H1 (cell line): Measurements from ENCODE around the gene NTRK2. TPM values are rescaled to one million over a fixed set of nuclear protein-coding genes. Genes with fewer than 3 reads are reported as not detected.

Source experiments
- CTCF ChIA-PET: fragments of 300-600 bp; sonication (Branson Sonifier 250); formaldehyde crosslinking; loops from one replicate; lab custom pipeline; 2021; ENCODE audit not compliant: partially characterized antibody; lab: Charles Lee
- POLR2A ChIA-PET: fragments of 300-600 bp; sonication (Branson Sonifier 250); formaldehyde crosslinking; loops from one replicate; lab custom pipeline; 2021; ENCODE audit warnings: inconsistent platforms; ENCODE audit not compliant: partially characterized antibody; lab: Charles Lee
- DNase-seq, 2 experiments: peaks; one replicate each; pipeline versions ENCODE4 v3.0.0 to v3.0.0-alpha.2; 2010 to 2022; ENCODE audit warnings: low spot score in 2 of 2, low read depth in 1 of 2, mixed read lengths in 1 of 2
- FAIRE-seq: peaks from 2 replicates; lab custom pipeline; 2011; peaks lifted over from hg19 to GRCh38; lab: Jason Lieb, UNC
- H2AFZ ChIP-seq: 2 replicates; pipeline ENCODE4 v1.8.1; 2012; ENCODE audit warnings: low read length, inconsistent platforms
- H2AK5ac ChIP-seq: 2 replicates; pipeline ENCODE4 v1.6.1; 2013; ENCODE audit warnings: low read depth, low read length
- H2BK120ac ChIP-seq: replicated peaks from 2 replicates; pipeline ENCODE3; 2013; ENCODE audit warnings: low read depth, low read length, inconsistent platforms
- H2BK12ac ChIP-seq: 2 replicates; pipeline ENCODE4 v1.6.1; 2013; ENCODE audit warnings: low read depth, low read length
- H2BK15ac ChIP-seq: 2 replicates; pipeline ENCODE4 v1.6.1; 2013; ENCODE audit warnings: low read length
- H2BK20ac ChIP-seq: 2 replicates; pipeline ENCODE4 v1.6.1; 2013; ENCODE audit warnings: low read length
- H2BK5ac ChIP-seq: 2 replicates; pipeline ENCODE4 v1.6.1; 2013; ENCODE audit warnings: low read depth, low read length
- H3K14ac ChIP-seq: 2 replicates; pipeline ENCODE4 v1.6.1; 2013; ENCODE audit warnings: inconsistent platforms; ENCODE audit not compliant: insufficient read length
- H3K18ac ChIP-seq: 2 replicates; pipeline ENCODE4 v1.6.1; 2013; ENCODE audit warnings: low read length; ENCODE audit errors: extremely low read depth
- H3K23ac ChIP-seq: 2 replicates; pipeline ENCODE4 v1.6.1; 2013; ENCODE audit warnings: inconsistent platforms; ENCODE audit not compliant: insufficient read length
- H3K23me2 ChIP-seq: 2 replicates; pipeline ENCODE4 v1.6.1; 2013; ENCODE audit warnings: low read depth, low read length
- H3K27ac ChIP-seq: 2 replicates; pipeline ENCODE4 v1.6.1; 2011; ENCODE audit warnings: low read depth, low read length, inconsistent platforms
- H3K27me3 ChIP-seq, 4 experiments: replicated peaks in 1 of 4; 1 replicate in 1 of 4; 2 replicates in 3 of 4; pipeline versions ENCODE4 v1.6.1 to v1.8.1; 2011 to 2013; ENCODE audit warnings: low read length in 3 of 4, mild to moderate bottlenecking in 3 of 4, inconsistent platforms in 2 of 4, mixed read lengths in 2 of 4, moderate library complexity in 1 of 4; ENCODE audit not compliant: control insufficient read depth in 3 of 4, insufficient read depth in 3 of 4; ENCODE audit errors: extremely low read depth in 1 of 4
- H3K36me3 ChIP-seq, 4 experiments: 2 replicates each; pipeline versions ENCODE4 v1.6.1 to v1.8.1; 2011 to 2013; ENCODE audit warnings: mild to moderate bottlenecking in 4 of 4, low read length in 3 of 4, moderate library complexity in 2 of 4, control low read depth in 1 of 4, inconsistent platforms in 1 of 4; ENCODE audit not compliant: insufficient read depth in 4 of 4, control insufficient read depth in 2 of 4
- H3K4ac ChIP-seq: replicated peaks from 2 replicates; pipeline ENCODE3; 2013; ENCODE audit warnings: low read length, low read depth, mixed read lengths, inconsistent platforms; ENCODE audit not compliant: insufficient read length
- H3K4me1 ChIP-seq, 4 experiments: replicated peaks in 1 of 4; 1 replicate in 1 of 4; 2 replicates in 3 of 4; pipeline versions ENCODE4 v1.6.1 to v1.8.1; 2011 to 2013; ENCODE audit warnings: low read length in 3 of 4, inconsistent platforms in 2 of 4, mixed read lengths in 1 of 4; ENCODE audit not compliant: insufficient read depth in 4 of 4, control insufficient read depth in 3 of 4
- H3K4me2 ChIP-seq, 2 experiments: 2 replicates each; pipeline versions ENCODE4 v1.6.1 to v1.8.1; 2011 to 2013; ENCODE audit warnings: low read depth in 2 of 2, low read length in 2 of 2, control low read depth in 1 of 2, inconsistent platforms in 1 of 2, mild to moderate bottlenecking in 1 of 2; ENCODE audit not compliant: insufficient read depth in 1 of 2
- H3K4me3 ChIP-seq, 4 experiments: fragments of 200-600, 300-600 bp in 1 of 4; sonication (generic), shearing (Covaris generic), sonication (Bioruptor Twin) in 1 of 4; 2 replicates each; pipeline versions ENCODE4 v1.5.1 to v1.8.1; 2011 to 2016; ENCODE audit warnings: low read length in 4 of 4, low read depth in 3 of 4, control low read depth in 2 of 4, inconsistent platforms in 2 of 4, mild to moderate bottlenecking in 2 of 4, mixed read lengths in 1 of 4, moderate library complexity in 1 of 4; ENCODE audit not compliant: insufficient read depth in 2 of 4; ENCODE audit errors: extremely low read depth in 1 of 4
- H3K56ac ChIP-seq: replicated peaks from 2 replicates; pipeline ENCODE3; 2013; ENCODE audit warnings: low read depth, mild to moderate bottlenecking, mixed read lengths, low read length, inconsistent platforms; ENCODE audit not compliant: insufficient read length
- H3K79me1 ChIP-seq: 2 replicates; pipeline ENCODE4 v1.6.1; 2013; ENCODE audit warnings: low read depth, low read length, control low read depth
- H3K79me2 ChIP-seq, 2 experiments: 2 replicates each; pipeline versions ENCODE4 v1.6.1 to v1.8.1; 2012 to 2013; ENCODE audit warnings: low read length in 2 of 2, mild to moderate bottlenecking in 2 of 2, inconsistent platforms in 1 of 2; ENCODE audit not compliant: insufficient read depth in 2 of 2, control insufficient read depth in 1 of 2
- H3K9ac ChIP-seq, 4 experiments: replicated peaks in 1 of 4; 1 replicate in 1 of 4; 2 replicates in 3 of 4; pipeline versions ENCODE4 v1.6.1 to v1.8.1; 2011 to 2013; ENCODE audit warnings: low read depth in 3 of 4, low read length in 3 of 4, control low read depth in 2 of 4, mild to moderate bottlenecking in 2 of 4, moderate library complexity in 2 of 4, inconsistent platforms in 1 of 4; ENCODE audit errors: extremely low read depth in 1 of 4
- H3K9me3 ChIP-seq, 2 experiments: 2 replicates each; pipeline versions ENCODE4 v1.6.1 to v1.8.1; 2012 to 2013; ENCODE audit warnings: mild to moderate bottlenecking in 2 of 2, moderate library complexity in 2 of 2, control low read depth in 1 of 2, inconsistent platforms in 1 of 2, low read depth in 1 of 2, low read length in 1 of 2, mixed read lengths in 1 of 2; ENCODE audit not compliant: insufficient read depth in 2 of 2
- H4K20me1 ChIP-seq, 2 experiments: replicated peaks in 1 of 2; 2 replicates each; pipeline versions ENCODE3 to v1.8.1; 2011 to 2013; ENCODE audit warnings: inconsistent platforms in 2 of 2, low read length in 2 of 2, mild to moderate bottlenecking in 1 of 2; ENCODE audit not compliant: insufficient read depth in 2 of 2, control insufficient read depth in 1 of 2
- H4K5ac ChIP-seq: 2 replicates; pipeline ENCODE4 v1.6.1; 2013; ENCODE audit warnings: low read length, low read depth, mixed read lengths, inconsistent platforms; ENCODE audit not compliant: insufficient read length
- H4K8ac ChIP-seq: 2 replicates; pipeline ENCODE4 v1.8.0; 2013; ENCODE audit warnings: mild to moderate bottlenecking, moderate library complexity, low read length, inconsistent platforms; ENCODE audit not compliant: insufficient read depth; ENCODE audit errors: extremely low read depth
- H4K91ac ChIP-seq: replicated peaks from 2 replicates; pipeline ENCODE3; 2013; ENCODE audit warnings: low read length, mixed read lengths, inconsistent platforms; ENCODE audit not compliant: insufficient read length
- EZH2 ChIP-seq: fragments of 200-600 bp; sonication (generic); IDR thresholded peaks from 2 replicates; pipeline ENCODE4 v1.7.1; 2012; ENCODE audit warnings: low read depth, mild to moderate bottlenecking, moderate library complexity, low read length, inconsistent platforms; ENCODE audit not compliant: severe bottlenecking
- HDAC2 ChIP-seq, 2 experiments: fragments of 300-600 bp in 1 of 2; sonication (generic) in 1 of 2; IDR thresholded peaks; 2 replicates each; pipeline ENCODE4 v1.6.1; 2011 to 2012; ENCODE audit warnings: low read depth in 2 of 2, low read length in 2 of 2, mild to moderate bottlenecking in 2 of 2, moderate library complexity in 2 of 2, borderline replicate concordance in 1 of 2, inconsistent platforms in 1 of 2
- KDM1A ChIP-seq: fragments of 200-600, 300-600 bp; sonication (generic); IDR thresholded peaks from 2 replicates; pipeline ENCODE4 v1.7.1; 2016; ENCODE audit warnings: mild to moderate bottlenecking, low read length, borderline replicate concordance
- WGBS, 2 experiments: shearing (Covaris generic) in 1 of 2; methylation state at CpG; one replicate each; pipeline versions ENCODE4 v1.1.6 to v1.1.7; 2013 to 2015; ENCODE audit warnings: low lambda C conversion rate in 2 of 2, mixed read lengths in 2 of 2, inconsistent platforms in 1 of 2, low coverage in 1 of 2, missing lambda C conversion rate in 1 of 2; ENCODE audit not compliant: insufficient replicate concordance in 2 of 2, insufficient coverage in 1 of 2, insufficient read length in 1 of 2; ENCODE audit errors: extremely low coverage in 1 of 2, missing lambda C conversion rate in 1 of 2; 5-methylcytosine and 5-hydroxymethylcytosine counted together
- polyA plus RNA-seq, 7 experiments: library from polyadenylated mRNA; depleted of rRNA in 3 of 7; stranded (reverse) in 5 of 7; unstranded in 2 of 7; fragments of >200 nt in 5 of 7; fragments of 200-250 nt in 2 of 7; gene quantifications; 1 replicate in 5 of 7; 2 replicates in 1 of 7; 4 replicates in 1 of 7; pipeline versions ENCODE4 v1.2.1 to v1.2.3, GENCODE V29; 2011 to 2013; ENCODE audit warnings: missing spikeins in 2 of 7, mixed read lengths in 2 of 7
- total RNA-seq: library from RNA; stranded (reverse); fragmentation: NEBNext Ultra II Directional; extraction: Animal tissue kit (Norgen Biotek cat#: 25700); gene quantifications from 2 replicates; pipeline ENCODE4 v1.2.1, GENCODE V29; 2021

Gene NTRK2
- total and polyA plus RNA-seq, 2 of the 8 experiments (the other 6 are each of a cell fraction or from before 2014, with no cell fraction given): 0.03 to 0.04 TPM

DNA sequence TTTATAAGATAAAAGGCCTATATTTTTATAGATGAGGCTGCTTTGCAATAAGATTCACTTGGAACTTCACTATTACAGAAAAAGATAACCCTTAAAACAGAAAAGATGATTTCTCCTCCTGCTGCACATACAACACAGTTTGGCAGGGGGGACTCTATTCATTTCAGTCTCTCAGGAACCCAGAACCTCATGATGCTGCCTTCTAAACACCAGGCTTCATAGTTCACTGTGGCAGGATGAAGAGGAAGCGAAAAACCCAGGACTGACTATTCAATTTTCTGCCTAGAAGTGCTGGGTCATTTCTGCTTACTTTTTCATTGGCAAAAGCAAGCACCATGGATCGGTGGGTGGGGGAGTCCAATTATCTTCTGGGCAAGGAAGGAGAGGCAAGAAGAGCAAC, 179.5 kb downstream of the NTRK2 start:
- no peak overlapping the region for H3K4me2 ChIP-seq
- DNase-seq (no peak), FAIRE-seq (no peak)
- H2AK5ac ChIP-seq: no peak overlapping the region
- H4K5ac ChIP-seq: no peak overlapping the region
- H3K4me3 ChIP-seq: no peak overlapping the region
- WGBS, 2 experiments: 93% methylated on average over 2 of the region's 2 CpGs; no CpG with 5 or more reads in 1 of the 2 experiments
- H2AFZ ChIP-seq: no peak overlapping the region
- H2BK12ac ChIP-seq: no peak overlapping the region
- H2BK20ac ChIP-seq: no peak overlapping the region
- H3K14ac ChIP-seq: no peak overlapping the region
- no peak overlapping the region for H2BK15ac ChIP-seq
- no peak overlapping the region for H3K23ac ChIP-seq
- H4K91ac ChIP-seq: peak overlapping the region; percentile 56
- TF ChIP-seq KDM1A (no peak), EZH2 (no peak), HDAC2 (IDR thresholded peaks at IDR 0.05; ENCODE audit: borderline replicate concordance in 1 of 2, low read depth in 2 of 2, low read length in 2 of 2) (no peak)
- no peaks in the 10 kb centered on the region for H3K79me2 ChIP-seq
- ChIA-PET POLR2A (no interaction called here), CTCF (interaction anchor here (0.7 to 1.0 kb wide), 3 partner anchors 14 to 84 kb away, joined by 3 read pairs; no protein-coding TSS in a partner anchor)
- no peak overlapping the region for H2BK5ac ChIP-seq
- H2BK120ac ChIP-seq: no peak overlapping the region
- H3K23me2 ChIP-seq: no peaks in the 10 kb centered on the region
- H4K20me1 ChIP-seq: no peaks in the 10 kb centered on the region
- H3K56ac ChIP-seq: no peak overlapping the region
- H3K9ac ChIP-seq: no peak overlapping the region
- no peaks in the 10 kb centered on the region for H3K36me3 ChIP-seq
- no peak overlapping the region for H4K8ac ChIP-seq
- peaks cover 0 to 2% (median 0%) of the 10 kb centered on the region in 4 experiments; a peak in 3 of 7 replicates for H3K27me3 ChIP-seq
- H3K27ac ChIP-seq: no peak overlapping the region
- H3K4ac ChIP-seq: no peak overlapping the region
- no peaks in the 10 kb centered on the region for H3K9me3 ChIP-seq
- peaks cover 4 to 20% (median 11%) of the 10 kb centered on the region in 4 experiments; a peak in 6 of 7 replicates for H3K4me1 ChIP-seq
- no peaks in the 10 kb centered on the region for H3K79me1 ChIP-seq
- no peak overlapping the region for H3K18ac ChIP-seq
